Measurements from ENCODE around the gene TUT1.
"Not testable (repeated sequence)": the region's sequence is repeated elsewhere in the genome, so short reads cannot be mapped to it uniquely, and the experiment has no call there.

Gene TUT1

DNA sequence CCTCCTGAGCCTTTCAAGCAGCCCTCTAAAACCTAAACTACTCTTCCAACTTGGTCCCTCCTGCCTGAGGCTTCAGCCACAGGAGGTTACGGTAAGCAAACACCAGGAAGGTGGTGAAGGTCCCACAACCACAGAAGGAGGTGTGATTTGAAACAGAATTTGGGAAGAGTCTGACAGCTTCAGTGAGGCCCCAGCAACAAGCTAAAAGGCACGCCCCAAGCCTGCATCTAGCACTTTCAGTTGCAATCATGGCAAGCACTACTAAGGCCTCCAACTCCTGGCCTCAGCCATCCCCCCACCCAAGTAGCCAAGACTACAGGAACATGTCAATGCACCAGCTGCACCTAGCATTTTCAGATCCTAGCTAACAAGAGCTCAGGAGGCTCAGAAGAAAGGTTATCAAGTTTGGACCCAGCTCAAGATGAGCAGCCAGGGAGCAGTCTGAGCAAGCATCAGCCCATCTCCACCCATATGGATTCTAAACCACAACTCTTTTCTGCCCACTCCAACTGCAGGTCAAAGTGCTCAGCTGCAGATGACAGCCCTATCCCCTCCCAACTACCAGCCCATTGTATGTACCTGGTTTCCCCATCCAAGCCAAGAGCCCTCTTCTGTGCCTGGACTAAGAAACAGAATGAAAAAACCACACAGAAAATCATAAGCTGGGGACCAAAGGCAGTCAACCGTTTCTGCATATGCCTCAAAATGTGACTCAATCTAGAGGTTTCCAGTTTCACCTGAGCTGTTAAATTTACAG, 34.3 kb downstream of the TUT1 start:
- no peak for DNase-seq (ENCODE audit: low read depth in 3 of 3, low spot score in 1 of 3)

DNA sequence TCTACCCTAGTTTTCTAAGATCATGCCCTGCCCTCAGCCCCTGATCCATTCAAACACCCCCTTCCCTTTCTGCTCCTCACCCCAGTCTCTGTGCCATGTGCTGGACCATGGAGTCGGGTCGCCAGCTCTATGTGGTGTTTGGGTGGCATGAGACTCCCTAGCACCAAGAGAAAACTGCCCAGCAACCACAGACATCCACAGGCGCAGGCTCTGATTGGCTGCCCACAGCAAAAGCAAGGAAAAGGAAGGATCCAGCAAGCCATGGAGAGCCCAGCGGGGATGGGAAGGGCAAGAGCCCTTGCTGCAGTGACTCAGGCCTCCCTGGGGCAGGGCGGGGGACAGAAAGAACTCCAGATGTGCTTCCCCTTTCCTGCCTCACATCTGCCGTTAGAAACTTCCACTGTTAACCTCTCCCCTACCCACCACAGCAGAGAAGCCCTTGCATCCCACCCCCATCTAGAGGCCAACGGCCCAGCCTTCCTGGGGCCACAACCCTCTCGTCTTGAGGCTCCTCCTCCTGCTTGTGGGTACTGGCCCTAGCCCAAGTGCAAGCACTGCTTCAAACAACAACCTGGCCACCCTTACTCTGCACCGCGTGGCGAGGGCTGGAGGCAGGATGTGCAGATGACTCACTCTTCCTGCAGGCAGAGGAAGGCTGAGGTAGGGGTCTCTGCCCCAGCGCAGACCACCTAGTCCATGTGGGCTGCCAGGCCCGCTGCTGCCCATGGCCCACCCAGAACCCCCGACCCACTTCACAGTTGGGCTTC, 35.0 kb downstream of the TUT1 start:
- DNase-seq (ENCODE audit: low read depth in 3 of 3, low spot score in 1 of 3), result peak; percentile 42 to 67 (median 64)

GRCh38 chr11:62555464-62556107, 35.7 kb downstream of the TUT1 start:
- peak in 1 of 3 donors; percentile 39 for DNase-seq (ENCODE audit: low read depth in 3 of 3, low spot score in 1 of 3)

DNA sequence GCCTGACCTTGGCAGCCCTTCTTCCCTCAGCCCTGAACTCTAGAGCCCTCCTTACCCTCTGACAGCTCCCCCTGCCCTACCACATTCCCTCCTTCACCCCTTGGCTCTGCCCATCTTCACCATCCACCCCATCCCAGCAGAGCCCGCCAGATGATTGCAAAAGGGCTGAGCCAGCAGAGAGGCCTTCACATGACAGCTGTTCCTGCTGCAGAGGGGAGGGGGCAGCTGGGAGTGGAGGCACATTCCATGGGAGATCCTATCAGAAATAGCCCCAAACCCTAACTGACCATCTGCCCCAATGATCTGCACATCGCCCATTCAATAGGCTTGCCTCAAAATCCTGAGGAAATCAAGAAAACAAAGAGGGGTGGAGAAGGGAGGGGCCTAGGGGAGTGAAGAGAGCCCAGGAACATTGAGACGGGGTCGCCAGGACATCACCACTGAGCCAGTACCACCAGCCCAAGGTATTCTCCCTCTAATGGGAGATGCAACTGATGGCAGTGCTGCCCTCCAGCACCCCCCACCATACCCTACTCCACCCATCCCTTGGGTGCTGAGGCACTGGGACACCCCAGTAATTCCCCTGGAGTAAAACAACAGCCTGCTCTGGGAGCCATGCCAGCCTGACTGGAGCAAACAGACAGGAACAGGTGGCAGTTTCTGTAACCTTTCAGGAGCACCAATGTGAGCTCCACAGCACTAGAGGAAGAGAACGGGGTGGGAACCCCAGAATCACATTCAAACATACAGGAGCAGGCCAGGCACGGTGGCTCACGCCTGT, 36.7 kb downstream of the TUT1 start:
- DNase-seq (ENCODE audit: low read depth in 3 of 3, low spot score in 1 of 3), result no peak

GRCh38 chr11:62553839-62554361, 37.4 kb downstream of the TUT1 start:
- DNase-seq (ENCODE audit: low read depth in 3 of 3, low spot score in 1 of 3), result no peak

- DNase-seq (ENCODE audit: low read depth in 3 of 3, low spot score in 1 of 3), result no peak
Measured at GRCh38 chr11:62553080-62553838, 38.1 kb downstream of the TUT1 start.

GRCh38 chr11:62552485-62553079, 38.7 kb downstream of the TUT1 start:
- no peak for DNase-seq (ENCODE audit: low read depth in 3 of 3, low spot score in 1 of 3)

DNA sequence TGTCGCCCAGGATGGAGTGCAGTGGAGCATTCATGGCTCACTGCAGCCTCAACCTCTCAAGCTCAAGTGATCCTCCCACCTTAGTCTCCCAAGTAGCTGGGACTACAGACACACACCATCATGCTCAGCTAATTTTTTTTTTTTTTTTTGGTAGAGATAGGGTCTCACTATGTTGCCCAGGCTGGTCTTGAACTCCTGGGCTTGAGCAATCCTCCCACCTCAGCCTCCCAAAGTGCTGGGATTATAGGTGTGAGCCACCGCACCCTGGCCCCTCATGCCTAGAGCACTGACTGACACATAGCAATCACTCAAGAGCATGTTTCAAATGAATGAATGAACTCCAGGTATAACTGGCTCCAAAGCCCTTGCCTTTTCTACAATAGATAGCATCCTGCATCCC, 40.8 kb downstream of the TUT1 start:
- DNase-seq (ENCODE audit: low read depth in 3 of 3, low spot score in 1 of 3), result not testable (repeated sequence)

DNA sequence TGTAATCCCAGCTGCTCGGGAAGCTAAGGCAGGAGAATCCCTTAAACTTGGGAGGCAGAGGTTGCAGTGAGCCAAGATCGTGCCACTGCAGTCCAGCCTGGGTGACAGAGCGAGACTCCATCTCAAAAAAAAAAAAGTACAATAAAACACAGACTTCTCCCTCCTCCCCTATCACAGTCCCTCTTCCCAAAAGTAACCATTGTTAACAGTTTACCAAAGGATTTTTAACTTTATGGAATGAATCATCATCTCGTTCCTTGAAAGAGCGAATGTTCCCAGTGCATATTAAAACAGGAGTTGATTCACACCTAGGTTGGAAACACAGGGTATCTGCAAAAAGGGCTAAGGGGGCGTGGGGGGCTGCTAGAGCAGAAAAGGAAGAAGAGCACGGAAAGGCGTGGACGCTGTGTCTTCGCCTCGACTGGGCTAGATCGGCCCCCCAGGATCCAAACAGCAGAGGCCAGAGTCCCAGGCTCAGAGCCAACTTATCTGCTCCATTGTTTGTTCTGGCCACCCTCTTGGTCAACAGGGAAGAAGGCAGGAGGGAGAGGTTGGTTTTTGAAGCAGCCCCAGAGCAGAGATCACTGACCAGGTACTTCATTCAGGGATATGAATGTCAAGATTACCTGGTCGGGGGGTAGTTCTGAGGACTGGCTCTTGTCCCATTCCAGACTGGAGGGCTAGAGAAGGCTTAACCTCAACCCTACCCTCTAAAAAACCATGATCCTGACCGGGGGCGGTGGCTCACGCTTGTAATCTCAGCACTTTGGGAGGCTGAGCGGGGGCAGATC, 42.6 kb downstream of the TUT1 start:
- DNase-seq (ENCODE audit: low read depth in 3 of 3, low spot score in 1 of 3), result no peak

DNA sequence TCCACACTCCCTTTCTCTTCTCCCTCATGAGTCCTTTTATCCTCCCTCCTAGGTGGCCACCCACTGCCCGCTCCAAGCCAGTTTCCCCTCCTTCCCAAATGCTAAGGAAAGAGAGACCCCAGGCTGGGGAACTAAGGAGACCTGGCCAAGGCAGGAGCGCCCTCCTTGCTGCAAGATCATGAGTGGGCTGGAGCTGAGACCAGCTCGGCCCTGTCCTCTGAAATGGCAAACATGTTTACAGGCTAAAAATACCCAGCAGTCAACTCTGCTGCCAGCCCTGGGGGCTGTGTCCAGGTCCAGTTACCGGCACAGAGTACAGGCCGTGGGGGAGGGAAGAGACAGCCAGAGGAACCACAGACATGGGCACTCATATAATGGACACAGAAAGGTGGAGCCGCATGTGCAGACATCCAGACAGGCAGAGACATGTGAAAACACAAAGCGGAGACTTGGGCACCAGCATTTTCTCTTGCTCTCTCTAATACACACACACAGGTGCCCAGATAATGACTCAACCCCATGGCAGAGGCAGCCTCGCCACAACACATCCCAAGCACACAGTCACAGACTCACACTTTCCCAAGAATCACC, 43.5 kb downstream of the TUT1 start:
- no peak for DNase-seq (ENCODE audit: low read depth in 3 of 3, low spot score in 1 of 3)

- no peak for DNase-seq (ENCODE audit: low read depth in 3 of 3, low spot score in 1 of 3)
Measured at GRCh38 chr11:62546929-62547625, 44.2 kb downstream of the TUT1 start.

DNA sequence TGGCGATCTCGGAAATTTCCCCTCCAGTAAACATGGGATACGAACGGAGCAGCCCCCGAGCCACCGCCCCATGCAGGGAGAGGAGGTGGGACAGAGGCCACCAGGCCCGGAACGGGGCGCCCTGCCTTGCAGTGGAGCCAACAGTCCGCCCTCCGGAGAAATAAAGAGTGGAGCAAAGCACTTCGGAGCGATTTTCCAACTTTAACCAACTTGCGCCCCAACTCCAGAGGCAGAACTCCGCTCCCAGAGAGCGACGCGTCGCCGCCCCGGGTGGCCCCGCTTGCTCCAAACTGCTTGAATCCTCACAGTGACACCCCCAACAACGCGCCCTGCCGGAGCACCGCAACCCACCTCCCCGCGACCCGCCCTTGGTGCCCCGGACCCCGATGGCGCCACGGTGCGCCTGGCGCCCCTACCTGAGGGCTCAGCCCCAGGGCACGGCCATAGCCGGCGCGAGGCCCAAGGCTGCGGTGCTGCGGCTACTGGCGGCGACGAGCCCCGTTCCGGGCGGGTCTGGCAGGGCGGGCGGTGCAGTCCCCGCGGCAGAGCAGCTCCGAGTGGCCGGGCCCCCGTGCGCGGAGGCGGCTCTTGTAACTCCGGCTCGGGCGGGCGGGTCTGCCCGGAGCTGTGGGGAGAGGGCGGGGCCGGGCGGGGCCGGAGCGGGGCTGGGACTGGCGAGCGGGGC, 44.9 kb downstream of the TUT1 start, which contains the start of gene AHNAK:
AHNAK (minus strand) TSS at position 563 of the 685 bp plus-strand sequence. CDS start 10,708 bp downstream, outside the sequence.
- peak in 1 of 3 donors; percentile 37 for DNase-seq (ENCODE audit: low read depth in 3 of 3, low spot score in 1 of 3)

GRCh38 chr11:62545437-62546243, 45.7 kb downstream of the TUT1 start:
- peak in 1 of 3 donors; percentile 45 for DNase-seq (ENCODE audit: low read depth in 3 of 3, low spot score in 1 of 3)

GRCh38 chr11:62544581-62545436, 46.5 kb downstream of the TUT1 start:
- no peak for DNase-seq (ENCODE audit: low read depth in 3 of 3, low spot score in 1 of 3)

- no peak for DNase-seq (ENCODE audit: low read depth in 3 of 3, low spot score in 1 of 3)
Measured at GRCh38 chr11:62543680-62544444, 47.5 kb downstream of the TUT1 start.

Data from stimulated activated CD4-positive, alpha-beta T cell treated with anti-CD3 and anti-CD28 coated beads, TNF-alpha, amount 100 ng/mL, for 1 hour (primary cell).